HL-60/S4 treated with retinoic acid at 250 ng/mL for 4 days and 3 days (cell line): ENCODE measurements around the gene LPCAT4.

Experiments used
- in situ Hi-C: fragments of 300-500 bp; cut with MboI; formaldehyde crosslinking; loops from 2 replicates; pipeline ENCODE4 v1.7.0; 2022; ENCODE audit warnings: low sequenced_read_pairs

LPCAT4 gene

DNA sequence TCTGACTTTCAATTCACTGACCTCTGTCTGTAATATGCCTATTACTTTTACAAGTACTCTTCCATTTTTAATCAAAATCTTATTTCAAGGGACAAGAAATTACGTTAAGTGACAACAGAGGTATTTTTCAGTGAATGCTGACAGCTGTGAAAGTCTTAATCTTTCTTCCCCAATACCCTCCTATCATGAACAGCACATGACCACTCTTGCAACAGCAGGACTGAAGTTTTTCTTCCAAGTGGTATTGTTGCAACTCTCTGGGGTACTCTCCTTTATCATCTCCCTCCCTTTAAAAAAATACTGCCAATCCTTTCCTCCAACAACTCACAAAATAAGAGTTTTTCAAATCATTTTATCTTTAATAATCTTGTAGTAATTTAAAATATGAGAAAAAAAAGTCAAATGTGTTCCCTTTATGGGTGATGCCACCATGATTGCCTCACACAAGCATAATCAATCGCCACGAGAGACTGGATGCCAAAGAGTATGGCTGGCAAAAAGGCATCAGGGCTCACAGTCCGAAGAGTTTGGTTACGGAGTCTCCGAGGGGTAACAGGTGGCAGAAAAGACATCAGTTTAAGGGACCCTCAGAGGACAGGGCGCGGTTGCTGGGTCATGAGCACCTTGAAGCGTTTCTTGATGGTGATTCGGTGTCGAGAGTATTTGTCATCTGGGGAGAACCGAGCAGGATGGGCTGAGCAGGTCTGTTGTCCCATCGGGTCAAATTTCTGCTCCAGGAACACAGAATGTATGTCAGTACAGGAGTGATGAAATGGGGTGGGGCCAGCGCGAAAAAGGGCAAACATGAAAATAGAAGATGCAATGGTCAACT, 25.4 kb downstream of the LPCAT4 start:
- in situ Hi-C loops = no loop called here

DNA sequence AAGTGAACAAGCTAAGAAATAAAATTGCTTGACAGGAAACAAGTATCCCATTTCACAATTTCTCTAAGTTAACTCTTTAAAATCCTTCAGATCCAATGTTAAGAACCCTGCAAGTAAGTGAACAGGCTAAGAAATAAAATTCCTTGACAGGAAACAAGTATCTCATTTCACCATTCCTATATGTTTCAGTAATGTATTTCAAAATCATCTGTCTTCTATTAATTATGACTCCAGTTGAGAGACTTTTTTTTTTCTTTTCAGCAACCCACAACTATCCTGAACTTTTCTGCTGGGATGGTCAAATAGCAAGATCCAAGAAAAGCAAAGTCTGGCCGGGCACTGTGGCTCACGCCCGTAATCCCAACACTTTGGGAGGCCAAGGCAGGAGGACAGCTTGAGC, 27.1 kb downstream of the LPCAT4 start:
- in situ Hi-C loops = no loop called here

DNA sequence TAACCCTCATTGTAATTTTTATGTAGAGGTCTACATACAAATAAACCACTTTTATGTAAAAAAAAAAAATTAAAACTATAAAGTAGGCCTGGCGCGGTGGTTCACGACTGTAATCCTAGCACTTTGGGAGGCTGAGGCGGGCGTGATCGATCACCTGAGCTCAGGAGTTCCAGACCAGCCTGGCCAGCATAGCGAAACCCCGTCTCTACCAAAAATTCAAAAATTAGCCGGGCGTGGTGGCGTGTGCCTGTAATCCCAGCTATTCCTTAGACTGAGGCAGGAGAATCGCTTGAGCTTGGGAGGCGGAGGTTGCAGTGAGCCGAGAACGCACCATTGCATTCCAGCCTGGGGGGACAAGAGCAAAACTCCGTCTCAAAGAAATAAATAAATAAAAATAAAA, 28.6 kb downstream of the LPCAT4 start:
- in situ Hi-C loops = no loop called here

DNA sequence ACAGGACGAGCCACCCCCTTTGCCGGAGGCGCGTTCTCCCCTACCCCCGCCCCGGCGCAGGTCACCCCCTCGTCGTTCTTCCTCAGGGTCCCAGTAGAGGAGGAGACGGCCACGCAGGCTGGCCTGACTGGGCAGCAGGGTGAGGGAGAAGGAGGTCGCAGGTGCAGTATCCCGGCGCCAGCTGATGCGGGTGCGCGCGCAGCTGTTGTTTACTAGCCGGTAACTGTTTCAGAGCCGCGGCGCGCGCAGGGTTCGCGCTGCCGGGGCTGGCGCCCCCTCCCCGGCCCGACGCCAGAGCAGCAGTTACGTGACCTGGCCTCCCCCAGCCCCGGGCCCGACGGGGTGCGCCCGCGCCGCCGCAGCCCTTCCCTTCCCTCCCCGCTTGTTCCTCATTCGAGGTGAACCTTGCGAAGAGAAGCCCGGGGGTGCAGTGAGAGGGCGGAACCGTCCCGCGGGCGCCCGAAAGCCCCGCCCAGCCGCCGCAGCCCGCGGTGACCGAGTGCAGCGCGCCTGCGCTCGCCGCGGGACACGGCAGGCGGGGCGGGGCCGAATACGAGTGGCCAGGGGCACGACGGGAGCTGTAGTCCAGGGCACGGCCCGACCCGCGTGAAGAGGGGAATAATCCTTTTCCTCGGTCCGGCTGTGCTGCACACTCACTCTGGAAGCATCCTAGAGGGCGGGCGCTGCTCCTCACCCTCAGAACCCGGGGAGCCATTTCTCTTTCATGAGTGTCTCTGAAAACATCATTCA, 29.3 kb downstream of the LPCAT4 start, which contains the start of gene SLC12A6:
Gene SLC12A6 (minus strand): TSS at position 225 of the 750 bp plus-strand sequence. CDS start 1,101 bp downstream, outside the sequence.
- in situ Hi-C loops = no loop called here

DNA sequence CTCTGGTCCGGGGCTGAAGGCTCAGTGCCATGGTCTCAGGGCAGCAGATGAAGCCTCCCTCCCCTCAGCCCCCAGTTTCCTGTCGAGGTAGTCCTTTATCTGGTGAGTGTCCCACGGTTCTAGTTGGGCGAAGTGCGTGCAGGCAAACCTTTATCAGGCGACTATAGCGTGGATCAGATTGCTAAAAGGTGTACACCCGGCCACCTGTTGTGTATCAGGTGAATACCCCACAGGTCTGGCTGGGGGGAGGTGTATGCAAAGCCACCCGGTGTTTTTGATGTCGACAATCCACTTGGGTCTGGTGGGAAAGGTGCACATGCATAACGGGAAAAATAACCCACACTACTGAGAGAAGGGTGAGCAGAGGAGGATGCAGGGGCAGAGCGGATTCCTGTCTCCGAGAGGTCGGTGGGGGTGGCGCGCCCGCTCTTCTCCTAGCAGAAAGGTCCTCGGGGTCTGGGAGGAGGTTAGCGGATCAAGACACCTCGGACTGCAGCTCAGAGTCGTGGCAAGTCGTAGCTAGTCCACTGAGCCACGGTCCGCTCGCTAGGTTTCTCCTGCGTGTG, 29.9 kb downstream of the LPCAT4 start:
- in situ Hi-C loops = no loop called here

DNA sequence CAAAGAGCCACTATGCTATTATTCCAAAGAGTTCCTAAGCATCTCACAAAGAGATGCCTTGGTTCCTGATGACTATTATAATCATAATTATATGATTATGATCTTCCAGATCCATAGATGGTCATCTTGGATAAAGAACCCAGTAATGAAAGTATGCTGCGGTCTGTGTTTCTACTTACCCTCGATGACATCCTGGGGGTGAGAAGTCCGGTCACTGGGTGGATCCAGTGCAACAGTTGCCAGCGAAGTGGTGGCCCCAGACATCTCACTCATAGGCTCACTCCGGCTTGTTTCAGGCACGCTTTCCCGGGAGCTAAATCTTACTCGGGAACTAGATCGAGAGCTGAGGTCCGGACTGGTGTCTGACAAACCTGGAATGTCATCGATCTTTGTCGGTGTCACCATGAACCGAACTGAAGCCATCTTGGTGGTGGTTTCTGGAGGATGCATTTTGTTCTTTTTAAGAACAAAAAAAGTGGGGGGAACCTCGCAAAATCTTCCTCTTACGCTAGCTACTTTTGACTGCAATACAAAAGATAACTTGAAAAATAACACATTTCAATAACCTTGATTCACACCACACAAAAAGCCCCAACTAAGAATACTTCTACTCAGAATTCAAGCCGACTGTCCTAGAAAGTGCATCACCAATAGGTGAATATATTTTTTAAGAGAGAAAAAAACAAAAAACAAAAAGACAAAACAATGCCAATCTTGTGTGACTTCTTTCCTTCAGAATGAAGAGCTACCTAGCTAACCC, 30.6 kb downstream of the LPCAT4 start:
- in situ Hi-C loops = no loop called here

DNA sequence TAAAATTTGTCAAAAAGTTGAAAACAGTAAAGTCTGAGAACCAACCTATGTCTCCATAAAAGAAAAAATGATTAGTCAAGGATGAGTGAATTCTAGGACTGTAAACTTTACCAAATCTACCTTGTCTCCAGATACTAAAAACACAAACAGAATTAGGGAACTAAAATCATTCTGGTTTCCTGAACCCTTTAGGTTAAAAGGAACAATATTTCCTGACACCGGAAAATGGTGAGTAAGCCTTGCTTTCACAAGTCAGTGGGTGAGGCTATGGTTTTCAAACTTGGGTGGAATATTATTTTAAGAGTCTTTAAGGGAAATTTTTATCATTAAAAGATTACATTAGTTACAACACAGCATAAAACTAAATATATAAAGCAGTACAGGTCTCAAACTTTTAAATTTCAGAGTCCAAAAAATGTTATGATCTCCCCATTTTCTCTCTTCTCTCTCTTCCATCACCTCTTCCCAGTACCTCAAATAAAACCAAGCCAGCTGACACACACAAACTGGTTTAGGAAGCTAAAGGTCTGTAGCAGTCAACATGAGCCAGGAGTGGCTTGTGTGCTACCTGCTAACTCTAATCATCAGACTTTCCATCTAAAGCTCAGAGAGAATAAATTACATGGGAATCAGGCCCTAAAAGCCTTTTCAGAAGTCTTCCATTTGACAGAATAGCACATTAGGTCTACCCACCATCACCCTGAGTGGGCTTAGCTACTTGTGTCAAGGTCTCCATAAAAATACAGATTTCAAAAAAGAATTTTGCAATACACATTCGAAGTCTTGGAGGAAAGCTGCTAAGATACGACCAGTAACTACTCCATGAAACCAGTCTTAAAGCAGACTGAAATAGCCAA, 31.6 kb downstream of the LPCAT4 start:
- in situ Hi-C loops = no loop called here

DNA sequence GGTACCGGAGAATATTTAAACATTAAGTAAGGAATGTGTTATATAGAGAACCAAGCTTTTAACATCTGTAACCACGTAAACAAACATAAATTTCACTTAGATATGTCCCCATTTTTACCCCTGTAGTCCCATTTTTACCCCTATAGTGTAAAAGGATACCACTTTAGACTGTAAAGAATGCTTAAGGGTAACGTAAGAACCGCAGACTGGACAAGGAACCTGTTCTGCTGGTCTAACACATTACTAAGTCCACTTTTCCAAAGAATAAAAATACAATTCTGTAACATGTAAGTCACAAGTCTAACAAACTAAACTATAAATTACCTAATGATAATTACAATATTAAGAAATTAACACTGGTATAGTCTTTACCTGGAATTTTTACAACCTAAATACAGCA, 32.3 kb downstream of the LPCAT4 start:
- in situ Hi-C loops = no loop called here

DNA sequence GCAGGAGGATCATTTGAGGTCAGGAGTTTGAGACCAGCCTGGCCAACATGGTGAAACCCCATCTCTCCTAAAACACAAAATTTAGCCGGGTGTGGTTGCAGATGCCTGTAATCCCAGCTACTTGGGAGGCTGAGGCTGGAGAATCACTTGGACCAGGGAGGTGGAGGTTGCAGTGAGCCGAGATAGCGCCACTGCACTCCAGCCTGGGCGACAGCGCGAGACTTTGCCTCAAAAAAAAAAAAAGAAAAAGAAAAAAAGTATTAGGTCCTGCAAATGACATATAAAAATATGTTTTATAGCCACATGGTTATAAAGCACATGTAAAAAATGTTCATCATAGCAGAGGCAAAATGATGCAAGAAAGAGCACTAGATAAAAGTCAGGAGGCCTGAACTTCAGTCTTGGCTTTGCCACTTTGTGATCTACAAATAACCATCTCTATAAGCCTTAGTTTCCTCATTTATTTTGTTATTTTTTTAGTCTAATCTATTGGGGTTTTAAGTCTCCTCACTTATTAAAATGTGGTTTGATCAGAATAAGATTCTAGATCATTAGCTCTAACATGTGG, 34.4 kb downstream of the LPCAT4 start:
- in situ Hi-C loops = no loop called here

DNA sequence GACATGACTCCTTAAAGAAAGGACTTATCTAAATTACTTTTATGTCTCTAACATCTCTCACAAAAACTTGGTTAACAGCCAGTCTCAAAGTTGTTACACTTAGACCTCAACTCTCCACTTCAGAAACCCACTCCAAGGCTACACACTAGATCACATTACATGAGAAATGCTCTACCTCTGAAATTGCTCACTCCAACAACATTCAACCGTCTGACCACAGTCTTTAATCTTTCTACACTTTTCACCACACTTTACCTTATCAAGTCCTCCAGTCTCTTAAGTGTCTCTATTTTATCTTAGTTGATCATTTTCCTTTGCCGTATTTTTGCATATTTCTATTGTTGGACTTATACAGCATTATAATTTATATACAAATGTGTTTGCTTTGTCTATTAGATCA, 35.2 kb downstream of the LPCAT4 start:
- in situ Hi-C loops = no loop called here

DNA sequence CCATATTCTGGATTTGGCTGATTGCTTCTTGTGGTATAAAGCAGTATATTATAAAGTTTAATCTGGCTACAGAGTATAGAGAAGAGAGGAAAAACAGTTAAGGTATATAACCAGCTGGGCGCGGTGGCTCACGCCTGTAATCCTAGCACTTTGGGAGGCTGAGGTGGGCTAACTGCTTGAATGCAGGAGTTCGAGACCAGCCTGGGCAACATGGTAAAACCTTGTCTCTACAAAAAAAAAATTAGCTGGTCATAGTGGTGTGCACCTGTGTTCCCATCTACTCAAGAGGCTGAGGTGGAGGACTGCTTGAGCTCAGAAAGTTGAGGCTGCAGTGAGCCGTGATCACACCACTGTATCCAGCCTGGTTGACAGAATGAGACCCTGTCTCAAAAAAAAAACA, 36.7 kb downstream of the LPCAT4 start:
- in situ Hi-C loops = no loop called here

DNA sequence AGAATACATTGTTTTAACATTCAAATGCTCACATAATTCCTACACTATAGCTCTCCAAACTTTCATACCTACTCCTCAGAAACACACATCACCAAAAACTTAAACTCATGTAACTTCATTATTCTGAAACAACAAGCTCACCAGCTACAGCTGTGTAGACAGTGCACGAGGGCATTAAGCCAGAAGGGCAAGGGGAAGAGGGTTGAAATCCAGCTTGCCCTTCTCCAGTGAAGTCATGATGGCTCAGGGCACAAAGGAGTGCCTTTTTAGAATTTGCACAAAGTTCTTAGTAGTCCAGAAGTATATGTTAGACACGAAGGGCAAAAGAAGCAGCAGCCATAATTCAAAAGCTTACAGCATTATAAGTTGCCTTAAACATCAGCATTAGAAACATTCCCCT, 38.0 kb downstream of the LPCAT4 start:
- in situ Hi-C loops = no loop called here

DNA sequence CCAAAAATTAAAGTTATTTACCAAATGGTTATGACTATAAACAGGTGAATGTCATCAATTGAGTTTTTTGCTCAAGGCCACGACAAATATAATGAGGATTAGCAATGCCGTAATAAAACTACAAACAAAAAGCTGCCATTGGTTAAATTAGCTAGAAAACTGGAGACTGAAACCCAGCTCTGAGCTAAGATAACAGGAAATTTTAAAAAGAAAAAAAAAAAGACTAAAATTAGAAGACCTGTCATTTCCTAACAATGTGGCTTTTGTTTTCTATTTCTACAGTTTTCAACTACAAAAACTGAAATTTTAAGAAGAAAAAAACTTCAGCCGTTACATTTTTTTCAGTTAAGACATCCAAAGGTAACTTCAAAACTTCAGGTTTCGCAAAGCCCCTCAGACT, 39.1 kb downstream of the LPCAT4 start:
- in situ Hi-C loops = no loop called here

DNA sequence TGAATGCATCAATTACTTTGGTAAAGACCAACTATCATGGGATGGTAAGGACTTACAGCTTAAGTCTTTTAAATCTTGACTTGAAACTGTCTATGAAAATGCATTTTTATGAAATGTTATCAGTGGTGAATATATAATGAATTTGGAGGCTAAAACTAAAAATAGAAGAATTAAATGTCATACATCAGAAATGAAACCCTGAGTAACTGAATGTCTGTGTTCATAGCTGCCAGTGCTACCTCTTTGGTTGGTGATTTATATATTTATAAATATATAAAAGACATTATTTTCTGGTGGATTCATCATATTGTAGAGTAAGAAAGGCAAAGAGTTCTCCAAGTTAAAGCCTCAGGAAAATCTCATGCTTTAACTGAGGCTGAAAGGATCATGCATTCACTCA, 41.6 kb downstream of the LPCAT4 start:
- in situ Hi-C loops = no loop called here

DNA sequence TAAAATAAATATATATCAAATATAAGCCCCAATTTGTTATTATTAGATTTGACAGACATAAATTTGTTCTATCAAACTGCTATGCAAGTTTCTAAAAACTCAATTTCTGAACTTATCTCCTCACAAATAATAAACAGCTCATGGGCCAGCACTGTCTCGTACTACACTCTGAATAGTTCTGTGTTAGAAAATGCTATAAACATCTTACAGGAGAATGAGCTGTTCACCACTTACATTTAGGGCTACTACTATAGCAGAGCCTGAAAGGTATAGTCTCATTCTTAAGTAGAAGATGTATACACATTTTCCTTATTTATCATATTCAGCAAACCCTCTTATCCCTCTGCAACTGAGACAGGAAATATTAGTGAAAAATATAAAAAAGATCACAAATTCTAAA, 42.1 kb downstream of the LPCAT4 start:
- in situ Hi-C loops = no loop called here

DNA sequence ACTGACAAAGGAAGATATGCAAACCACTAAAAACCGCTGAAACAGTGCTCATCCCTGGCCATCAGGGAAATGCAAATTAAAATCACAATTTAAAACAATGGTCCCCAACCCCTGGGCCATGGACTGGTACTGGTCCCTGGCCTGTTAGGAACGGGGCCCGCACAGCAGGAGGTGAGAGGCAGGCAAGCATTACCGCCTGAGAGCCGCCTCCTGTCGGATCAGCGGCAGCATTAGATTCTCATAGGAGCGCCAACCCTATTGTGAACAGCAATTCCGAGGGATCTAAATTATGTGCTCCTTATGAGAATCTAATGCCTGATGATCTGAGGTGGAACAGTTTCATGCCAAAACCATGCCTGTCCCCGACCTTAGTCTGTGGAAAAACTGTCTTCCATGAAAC, 43.8 kb downstream of the LPCAT4 start:
- in situ Hi-C loops = no loop called here

DNA sequence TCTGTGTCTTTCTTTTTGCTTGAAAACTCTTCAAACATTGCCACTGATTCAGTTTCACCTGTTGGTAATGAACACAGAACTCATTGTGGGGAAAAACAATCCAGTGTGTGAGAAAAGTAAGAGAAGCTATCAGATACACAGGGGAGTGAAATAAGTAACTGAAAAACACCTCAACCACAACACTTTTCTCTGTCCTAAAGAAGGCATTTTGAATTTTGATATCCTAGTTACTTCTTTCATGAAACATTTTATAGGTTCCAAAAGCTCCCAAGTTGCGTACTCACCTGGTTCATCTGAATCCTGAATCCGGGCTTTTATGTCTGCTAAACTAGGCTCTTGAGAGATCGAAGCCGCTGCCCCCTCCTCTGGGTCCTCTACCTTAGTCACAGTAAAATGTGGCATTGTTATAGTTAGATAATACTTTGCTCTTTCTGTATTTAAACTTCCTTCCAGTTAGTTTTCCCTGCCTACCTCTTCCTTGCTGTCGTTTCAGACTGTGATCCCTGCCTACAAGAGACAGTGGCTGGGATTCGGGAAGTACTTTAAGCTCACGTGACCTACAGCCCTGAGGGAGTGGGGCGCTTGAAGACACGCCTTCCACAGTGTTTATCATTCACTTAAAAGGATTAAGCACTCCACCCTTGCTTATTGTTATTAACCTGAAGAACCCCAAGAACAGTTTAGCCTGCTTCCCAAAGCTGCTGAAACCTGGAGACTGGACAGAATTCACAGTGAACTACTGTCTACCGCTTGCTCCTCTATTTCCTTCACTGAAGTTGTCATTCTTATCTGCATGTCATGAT, 48.5 kb downstream of the LPCAT4 start:
- in situ Hi-C loops = no loop called here

DNA sequence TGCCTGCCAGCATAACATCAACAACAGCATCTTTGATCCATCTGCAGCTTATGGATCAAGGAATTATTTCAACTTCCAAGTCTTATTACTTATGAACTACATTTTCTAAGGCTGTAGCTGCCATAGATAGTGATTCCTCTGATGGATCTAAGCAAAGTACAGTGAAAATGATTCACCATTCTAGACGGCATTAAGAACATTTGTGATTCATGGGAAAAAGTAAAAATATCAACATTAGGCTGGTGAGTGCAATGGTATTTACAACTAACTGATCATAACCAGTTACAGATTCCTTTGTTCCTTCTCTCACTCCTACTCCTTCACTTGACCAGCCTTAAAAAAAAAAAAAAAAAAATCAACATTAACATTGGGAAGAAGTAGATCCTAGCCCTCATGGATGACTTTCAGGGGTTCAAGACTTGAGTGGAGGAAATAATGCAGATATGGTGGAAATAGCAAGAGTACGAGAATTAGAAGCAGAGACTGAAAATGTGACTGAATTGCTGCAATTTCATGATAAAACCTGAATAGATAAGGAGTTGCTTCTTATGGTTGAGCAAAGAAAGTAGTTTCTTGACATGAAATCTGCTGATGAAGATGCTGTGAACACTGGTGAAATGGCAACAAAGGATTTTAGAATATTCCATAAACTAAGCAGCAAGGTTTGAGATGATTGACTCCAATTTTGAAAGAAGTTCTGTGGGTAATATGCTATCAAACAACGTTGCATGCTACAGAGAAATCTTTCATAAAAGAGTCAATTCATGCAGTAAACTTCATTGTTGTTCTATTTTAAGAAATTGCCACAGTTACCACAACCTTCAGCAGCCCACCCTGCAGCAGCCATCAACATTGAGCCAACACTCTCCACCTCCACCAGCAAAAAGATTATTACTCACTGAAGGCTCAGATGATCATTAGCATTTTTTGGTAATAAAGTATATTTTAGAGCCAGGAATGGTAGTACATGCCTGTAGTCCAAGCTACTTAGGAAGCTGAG, 52.2 kb downstream of the LPCAT4 start:
- in situ Hi-C loops = no loop called here
